DMS153 (cell line): ENCODE measurements around the gene KRIT1.
"Not testable (repeated sequence)": the region's sequence is repeated elsewhere in the genome, so short reads cannot be mapped to it uniquely, and the experiment has no call there.

Experiments
- DNase-seq: peaks from one replicate; lab custom pipeline; 2025; lab: John Stamatoyannopoulos, UW

The KRIT1 gene

GRCh38 chr7:92246360-92247101 lies 817 bp upstream of the KRIT1 start:
- no peak for DNase-seq

GRCh38 chr7:92244808-92245486 lies 767 bp downstream of the KRIT1 start:
- DNase-seq: no peak

- no peak for DNase-seq
Observed at GRCh38 chr7:92242972-92243371, 2.7 kb downstream of the KRIT1 start.

GRCh38 chr7:92230547-92230946 lies 15.2 kb downstream of the KRIT1 start:
- no peak for DNase-seq

GRCh38 chr7:92228742-92229141 lies 17.0 kb downstream of the KRIT1 start:
- DNase-seq: no peak

GRCh38 chr7:92228100-92228499 lies 17.6 kb downstream of the KRIT1 start:
- no peak for DNase-seq

- no peak for DNase-seq
Observed at GRCh38 chr7:92226981-92227380, 18.7 kb downstream of the KRIT1 start.

- DNase-seq: no peak
Observed at GRCh38 chr7:92221766-92222165, 23.9 kb downstream of the KRIT1 start.

GRCh38 chr7:92206672-92207071 lies 39.0 kb downstream of the KRIT1 start:
- no peak for DNase-seq

- DNase-seq: no peak
Observed at GRCh38 chr7:92205987-92206386, 39.7 kb downstream of the KRIT1 start.

GRCh38 chr7:92200791-92201190 lies 44.9 kb downstream of the KRIT1 start:
- DNase-seq: no peak

GRCh38 chr7:92192326-92192725 lies 53.4 kb downstream of the KRIT1 start:
- no peak for DNase-seq

- DNase-seq: not testable (repeated sequence)
Observed at GRCh38 chr7:92189246-92189645, 56.5 kb downstream of the KRIT1 start.

GRCh38 chr7:92184294-92184693 lies 61.4 kb downstream of the KRIT1 start:
- not testable (repeated sequence) for DNase-seq

- DNase-seq: peak; percentile 62
Observed at GRCh38 chr7:92178928-92179924, 66.5 kb downstream of the KRIT1 start, which contains the start of gene LRRD1. LRRD1 (minus strand) TSS chr7:92179142; CDS start chr7:92165202, 13,940 bp downstream.

- DNase-seq: no peak
Observed at GRCh38 chr7:92177362-92177761, 68.4 kb downstream of the KRIT1 start.

- DNase-seq: not testable (repeated sequence)
Observed at GRCh38 chr7:92169529-92169928, 76.2 kb downstream of the KRIT1 start.

GRCh38 chr7:92161271-92161670 lies 84.4 kb downstream of the KRIT1 start:
- no peak for DNase-seq

- no peak for DNase-seq
Observed at GRCh38 chr7:92158660-92159575, 86.8 kb downstream of the KRIT1 start.

- DNase-seq: no peak
Observed at GRCh38 chr7:92156990-92157389, 88.7 kb downstream of the KRIT1 start.

- no peak for DNase-seq
Observed at GRCh38 chr7:92155108-92155739, 90.5 kb downstream of the KRIT1 start.
